Right lung (tissue), 5 donors: ENCODE data around the gene MYO10. TPM values are rescaled to one million over a fixed set of nuclear protein-coding genes. Genes with fewer than 3 reads are reported as not detected.
"Not testable (repeated sequence)": the region's sequence is repeated elsewhere in the genome, so short reads cannot be mapped to it uniquely, and the experiment has no call there.

Source experiments
- DNase-seq, 2 donors: peaks; one replicate each; pipeline ENCODE4 v3.0.0-alpha.2; 2013
- polyA plus RNA-seq, 5 donors: library from polyadenylated mRNA; unstranded; fragments of 120-200 nt; gene quantifications; one replicate each; pipeline versions ENCODE4 v1.2.1 to v1.2.3, GENCODE V29; 2013; ENCODE audit warnings: inconsistent platforms in 1 of 5, low replicate concordance in 1 of 5; ENCODE audit not compliant: insufficient read length in 5 of 5, insufficient read depth in 1 of 5

MYO10 gene
- polyA plus RNA-seq, 5 donors, result 50.1 to 67.9 (median 57.3) TPM

DNA sequence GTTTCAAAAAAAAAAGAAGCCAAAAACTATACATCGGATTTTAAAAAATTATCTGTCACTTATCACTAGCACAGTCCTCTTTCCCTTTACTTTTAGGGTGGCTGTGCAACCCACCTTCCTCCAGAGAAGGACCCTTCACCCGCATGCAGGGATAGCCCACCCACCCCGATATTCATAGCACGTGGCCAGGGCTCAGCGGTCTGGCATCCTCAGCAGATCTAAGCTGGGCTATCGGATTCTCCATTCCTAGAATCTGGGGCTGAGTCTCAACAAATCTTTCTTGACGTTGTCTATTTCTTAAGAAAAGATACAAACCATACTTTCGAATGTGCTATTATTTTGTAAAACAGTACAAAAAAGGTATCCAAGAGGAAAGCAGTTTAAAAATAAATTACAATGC, 70.9 kb downstream of the MYO10 start:
- no peak for DNase-seq

DNA sequence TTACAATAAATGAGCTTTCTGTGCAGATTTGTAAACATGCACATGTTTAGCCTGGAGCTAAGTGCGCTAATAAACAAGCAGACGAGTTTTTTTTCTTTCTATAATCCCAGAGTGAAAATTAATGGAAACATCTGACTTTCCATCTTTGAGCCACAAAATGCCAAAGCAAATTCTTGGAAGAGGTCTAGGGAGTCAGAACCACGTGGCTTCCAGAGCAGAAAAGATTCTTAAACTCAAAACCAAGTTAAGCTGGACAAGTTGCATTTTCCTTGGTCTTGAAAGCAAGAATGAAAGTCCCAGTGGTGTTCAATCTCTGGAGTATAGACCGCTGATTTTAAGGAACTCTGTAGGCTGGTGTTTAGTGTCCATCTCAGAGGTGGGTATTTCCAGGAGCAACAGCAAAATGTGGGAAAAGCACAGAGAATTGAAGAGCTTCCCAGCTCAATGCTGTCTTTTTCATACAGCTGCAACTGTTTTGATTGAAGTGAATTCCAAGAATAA, 71.4 kb downstream of the MYO10 start:
- DNase-seq, result no peak

DNA sequence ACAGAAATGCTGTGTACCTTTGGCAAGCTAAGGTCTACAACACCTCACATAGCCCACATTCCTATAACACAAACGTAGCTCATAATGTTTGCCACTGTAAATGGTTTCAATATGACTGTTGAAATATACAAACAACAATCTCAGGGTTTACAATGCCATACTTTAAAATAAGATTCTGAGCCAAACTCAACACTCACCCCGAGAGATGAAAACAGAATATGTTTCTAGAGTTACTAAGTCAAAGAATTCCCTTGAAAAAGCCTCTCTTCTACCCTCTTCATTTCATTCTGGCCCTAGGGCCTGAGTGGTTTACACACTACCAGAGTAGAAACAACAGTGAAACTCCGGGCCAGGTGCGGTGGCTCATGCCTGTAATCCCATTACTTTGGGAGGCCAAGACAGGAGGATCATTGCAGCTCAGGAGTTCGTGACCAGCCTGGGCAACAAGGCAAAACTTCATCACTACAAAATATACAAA, 72.6 kb downstream of the MYO10 start:
- peak in 1 of 2 donors; percentile 28 for DNase-seq

DNA sequence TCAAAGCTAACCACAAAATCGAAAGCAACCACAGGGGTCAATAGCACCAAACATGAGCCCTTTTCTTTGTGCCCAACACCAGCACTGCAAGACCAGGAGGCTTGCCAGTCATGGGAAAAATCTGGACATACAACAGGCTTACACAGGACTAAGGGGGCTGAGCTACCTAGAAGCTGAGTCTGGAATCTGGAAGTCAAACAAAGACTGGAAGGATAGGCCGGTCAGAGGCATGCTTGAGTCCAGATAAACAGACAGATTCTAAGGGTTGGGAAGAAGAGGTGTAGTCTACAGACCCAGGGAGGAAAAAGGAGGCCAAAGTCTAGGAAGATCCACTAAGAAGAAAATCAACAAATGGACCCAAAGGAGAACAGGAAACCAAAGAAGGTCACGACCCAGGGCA, 73.3 kb downstream of the MYO10 start:
- no peak for DNase-seq

DNA sequence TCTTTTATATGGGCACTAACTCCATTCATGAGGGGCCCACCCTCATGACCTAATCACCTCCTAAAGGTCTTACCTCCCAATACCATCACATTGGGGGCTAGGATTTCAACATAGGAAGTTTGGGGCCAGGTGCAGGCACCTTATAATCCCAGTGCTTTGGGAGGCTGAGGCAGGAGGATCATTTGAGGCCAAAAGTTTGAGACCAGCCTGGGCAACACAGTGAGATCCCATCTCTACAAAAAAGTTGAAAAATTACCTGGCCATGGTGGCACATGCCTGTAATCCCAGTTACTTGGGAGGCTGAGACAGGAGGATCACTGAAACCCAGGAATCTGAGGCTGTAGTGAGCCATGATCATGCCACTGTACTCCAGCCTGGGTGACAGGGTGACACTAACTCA, 76.7 kb downstream of the MYO10 start:
- no peak for DNase-seq

DNA sequence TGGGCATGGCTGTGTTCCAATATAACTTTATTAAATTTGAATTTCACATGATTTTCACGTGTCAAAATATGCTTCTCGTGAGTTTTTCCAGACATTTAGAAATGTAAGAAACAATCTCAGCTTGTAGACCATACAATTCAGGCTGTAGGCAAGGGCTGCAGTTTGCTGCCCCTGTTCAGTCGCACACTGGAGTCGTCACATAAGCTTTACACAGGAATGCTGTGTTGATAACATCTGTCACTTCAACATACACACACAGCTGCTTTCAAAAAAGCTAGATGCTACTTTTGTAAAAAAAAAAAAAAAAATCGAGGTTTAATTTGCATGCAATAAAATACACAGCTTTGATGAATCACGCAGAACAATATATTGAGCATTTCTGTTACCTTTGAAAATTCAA, 77.9 kb downstream of the MYO10 start:
- DNase-seq, result no peak

DNA sequence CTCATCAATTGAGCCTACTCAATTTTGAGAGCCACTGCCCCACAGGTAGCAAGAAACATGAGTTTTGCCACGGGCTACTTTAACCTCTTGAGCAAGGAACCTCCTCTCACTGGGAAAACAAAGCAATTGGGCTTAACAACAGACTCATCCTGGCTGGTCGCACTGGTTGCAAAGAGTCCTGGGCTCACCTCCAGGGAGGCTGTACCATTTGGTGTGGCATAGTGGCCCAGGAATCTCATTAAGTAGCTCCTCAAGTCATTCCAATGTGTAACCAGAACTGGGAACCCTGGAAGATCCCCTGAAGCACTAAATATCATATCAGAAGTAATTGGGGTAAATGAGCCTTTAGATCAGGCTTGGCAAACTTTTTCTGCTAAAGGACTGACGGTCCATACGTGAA, 78.5 kb downstream of the MYO10 start:
- no peak for DNase-seq

DNA sequence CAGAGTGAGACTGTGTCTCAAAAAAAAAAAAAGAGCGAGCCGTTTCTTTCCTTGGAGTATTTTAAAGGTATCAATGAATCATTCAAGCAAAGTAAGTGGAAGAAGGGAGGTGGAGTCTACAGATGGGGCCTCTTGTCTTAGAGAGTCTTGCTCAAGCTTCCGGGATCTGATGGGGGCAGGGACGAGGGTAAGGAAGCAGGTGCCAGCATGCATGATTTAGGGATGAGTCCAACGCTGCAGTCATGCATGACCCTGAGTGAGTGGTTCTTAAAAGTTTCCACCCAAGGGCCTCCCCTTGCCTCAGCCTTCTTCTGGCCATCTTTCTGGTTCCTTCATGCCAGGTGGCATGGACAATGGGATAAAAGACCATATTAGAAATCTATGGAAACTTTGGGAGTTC, 79.6 kb downstream of the MYO10 start:
- DNase-seq, result no peak

DNA sequence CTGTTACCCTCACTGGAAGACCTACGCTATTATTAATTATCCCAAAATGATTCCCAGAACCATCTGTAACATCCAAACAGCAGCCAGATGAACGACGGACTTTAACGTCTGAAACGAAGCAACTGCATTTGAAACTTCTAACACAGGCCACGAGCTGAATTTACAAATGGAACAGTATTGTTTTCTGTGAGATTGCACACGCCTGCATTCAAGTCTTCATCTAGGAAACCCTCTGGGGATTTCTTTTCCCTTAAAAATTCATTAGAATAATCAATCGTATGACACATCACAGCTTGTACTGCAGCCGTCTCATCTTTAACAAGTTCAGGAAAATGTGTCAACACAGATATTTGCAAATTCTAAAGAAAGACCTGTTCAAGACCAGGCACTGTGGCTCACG, 80.2 kb downstream of the MYO10 start:
- no peak for DNase-seq

DNA sequence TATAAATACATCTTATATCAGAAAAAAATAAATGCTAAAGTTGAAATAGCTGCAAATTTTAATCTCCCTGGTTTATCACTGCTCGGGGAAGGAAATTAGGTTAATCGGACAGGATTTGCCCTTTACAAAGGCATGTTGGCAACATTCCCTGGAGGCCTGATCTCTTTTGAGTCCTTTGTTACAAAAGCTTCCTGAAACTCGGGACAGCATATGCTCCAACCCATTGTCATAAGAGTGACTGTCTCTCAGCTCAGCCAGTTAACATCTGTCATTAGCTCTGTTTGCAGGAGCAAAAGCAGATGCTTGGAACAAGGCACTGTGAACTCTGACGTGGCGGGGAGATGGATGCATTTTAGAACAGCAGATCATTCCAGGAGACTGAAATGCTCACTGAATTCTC, 80.6 kb downstream of the MYO10 start:
- DNase-seq, result no peak

DNA sequence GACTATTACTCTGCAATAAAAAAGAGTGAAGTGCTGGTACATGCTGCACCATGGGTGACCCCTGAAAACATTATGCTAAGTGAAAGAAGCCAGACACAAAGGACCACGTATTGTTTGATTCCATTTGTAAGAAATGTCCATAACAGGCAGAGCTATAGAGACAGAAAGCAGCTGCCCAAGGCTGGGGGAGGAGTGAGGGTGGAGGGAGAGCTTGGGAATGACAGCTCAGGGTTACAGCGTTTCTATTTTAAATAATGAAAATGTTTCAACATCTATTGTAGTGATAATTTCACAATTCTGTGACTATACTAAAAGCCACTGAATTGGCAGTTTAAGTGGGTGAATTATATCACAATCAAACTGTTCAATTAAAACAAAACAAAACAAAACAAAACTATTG, 81.7 kb downstream of the MYO10 start:
- DNase-seq, result no peak

DNA sequence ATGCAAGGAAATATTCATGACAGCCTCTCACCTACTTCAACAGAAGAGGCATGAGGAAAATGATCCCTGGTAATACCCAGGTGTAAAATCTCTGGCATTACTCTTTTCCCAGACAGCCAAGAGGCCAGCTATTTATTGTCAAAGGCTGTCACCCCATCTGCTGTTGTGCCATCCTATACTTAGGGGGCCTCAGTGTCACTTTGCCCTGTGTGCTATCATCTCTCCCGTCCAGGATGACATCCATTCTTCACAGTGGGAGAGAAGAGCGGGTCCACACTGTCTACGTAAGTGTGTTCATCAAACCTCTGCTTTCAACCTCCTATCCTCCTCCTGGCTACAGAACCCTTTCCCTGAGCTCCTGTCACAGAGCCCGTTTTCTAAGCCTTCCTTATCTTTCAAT, 82.6 kb downstream of the MYO10 start:
- DNase-seq, result no peak

DNA sequence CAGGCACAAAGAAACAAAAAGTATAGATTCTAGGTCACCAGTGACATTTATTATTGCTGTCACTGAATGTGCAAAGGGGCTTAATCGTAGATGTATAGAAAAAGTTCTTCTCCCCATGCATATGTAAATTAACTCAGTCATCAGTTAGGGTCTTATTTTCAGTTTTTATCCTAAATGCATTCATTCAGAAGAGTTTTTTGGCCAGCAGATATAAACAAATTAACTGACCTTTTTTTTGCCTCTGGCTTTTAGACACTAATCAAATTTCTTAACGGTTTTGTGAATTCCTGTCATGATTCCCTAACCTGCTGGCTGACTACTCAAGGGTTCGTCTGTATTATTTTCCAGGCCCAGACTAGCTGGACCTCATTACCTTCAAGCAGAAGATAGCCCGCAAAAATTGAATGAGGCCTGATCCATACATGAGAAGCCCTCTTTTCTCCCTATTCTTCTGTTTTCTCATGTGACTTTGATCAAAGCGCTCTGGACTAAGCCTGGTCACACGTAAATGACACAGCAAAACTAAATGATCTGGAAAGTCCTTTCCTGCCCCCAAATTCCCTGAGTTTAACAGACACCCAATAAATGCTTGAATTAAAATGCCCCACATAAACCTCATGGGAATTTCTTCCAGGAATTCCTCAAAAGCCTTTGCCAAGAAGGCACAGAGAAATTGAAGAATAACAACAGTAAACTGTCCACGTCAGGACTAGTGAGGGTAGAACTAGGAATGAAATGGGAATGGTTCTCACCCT, 83.7 kb downstream of the MYO10 start:
- DNase-seq, result no peak

DNA sequence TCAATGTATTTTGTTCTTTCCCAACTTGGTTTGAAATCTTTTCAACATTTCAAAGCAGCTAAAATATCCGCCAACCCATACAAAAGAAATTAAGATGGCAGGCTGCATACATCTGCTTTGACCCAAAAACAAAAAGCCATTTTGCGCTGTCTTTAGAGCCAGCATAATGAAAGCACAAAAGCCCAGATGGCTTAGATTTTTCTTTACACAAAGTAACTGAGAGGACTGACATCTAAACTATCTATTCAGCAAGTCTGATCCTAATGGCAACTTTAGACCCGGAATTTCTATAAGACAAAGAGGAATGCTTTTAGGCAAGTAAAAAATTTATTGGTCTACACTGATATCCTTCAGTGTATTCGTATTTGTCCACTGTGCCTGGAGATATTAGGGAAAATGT, 86.3 kb downstream of the MYO10 start:
- DNase-seq, result no peak

DNA sequence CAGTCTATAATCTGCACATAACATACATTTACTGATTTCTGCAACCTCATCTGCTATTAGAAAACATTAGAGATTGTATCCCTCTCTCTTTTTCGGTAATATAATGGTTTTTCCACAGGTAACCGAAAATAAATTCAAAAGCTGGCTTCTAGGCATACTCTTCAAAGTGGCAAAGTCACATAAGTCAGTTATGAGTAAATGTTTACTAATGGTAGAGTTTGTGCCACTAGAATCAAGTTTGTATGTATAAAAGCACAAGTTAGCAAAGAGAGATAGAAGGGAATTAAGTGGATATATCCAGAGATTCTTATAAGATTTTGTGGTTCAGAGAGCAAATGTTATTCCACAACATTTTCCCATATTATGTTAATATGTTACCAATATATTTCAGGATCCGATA, 86.9 kb downstream of the MYO10 start:
- DNase-seq, result no peak

DNA sequence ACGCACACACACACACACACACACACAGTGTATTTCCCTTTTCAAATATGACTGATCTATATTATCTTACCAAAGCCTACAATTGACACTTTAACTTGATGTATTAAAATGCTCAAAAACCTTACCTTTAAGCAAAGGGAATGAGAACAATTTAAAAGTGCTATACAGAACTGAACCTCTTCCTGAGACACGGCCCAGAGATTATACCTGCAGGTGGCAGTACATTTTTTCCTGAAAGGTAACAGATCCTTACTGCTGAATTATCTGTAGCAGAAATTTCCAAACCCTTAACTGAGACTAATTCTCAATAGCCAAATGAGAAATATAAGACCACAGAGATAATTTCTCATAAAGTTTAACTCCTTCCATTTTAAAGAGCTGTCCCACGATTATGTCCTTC, 91.1 kb downstream of the MYO10 start:
- no peak for DNase-seq

DNA sequence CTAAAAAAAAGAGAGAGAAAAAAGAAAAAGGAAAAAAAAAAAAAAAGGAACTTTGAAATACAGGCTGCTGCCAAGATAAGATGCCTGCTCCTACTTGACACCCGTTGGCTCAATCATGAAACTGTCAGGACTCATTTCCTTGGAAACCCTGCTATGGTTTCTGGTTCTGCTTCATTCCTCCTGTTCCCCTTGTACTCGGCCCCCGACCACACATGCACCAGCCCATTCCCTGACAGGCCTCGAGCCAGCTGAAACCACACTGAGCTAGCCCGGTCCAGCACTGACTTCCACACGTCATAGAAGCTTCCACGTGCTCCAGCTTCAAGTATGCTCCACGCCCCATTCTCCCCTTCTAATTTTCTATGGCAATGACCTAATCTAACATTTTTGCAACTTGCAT, 93.2 kb downstream of the MYO10 start:
- DNase-seq, result peak; percentile 52 to 64

DNA sequence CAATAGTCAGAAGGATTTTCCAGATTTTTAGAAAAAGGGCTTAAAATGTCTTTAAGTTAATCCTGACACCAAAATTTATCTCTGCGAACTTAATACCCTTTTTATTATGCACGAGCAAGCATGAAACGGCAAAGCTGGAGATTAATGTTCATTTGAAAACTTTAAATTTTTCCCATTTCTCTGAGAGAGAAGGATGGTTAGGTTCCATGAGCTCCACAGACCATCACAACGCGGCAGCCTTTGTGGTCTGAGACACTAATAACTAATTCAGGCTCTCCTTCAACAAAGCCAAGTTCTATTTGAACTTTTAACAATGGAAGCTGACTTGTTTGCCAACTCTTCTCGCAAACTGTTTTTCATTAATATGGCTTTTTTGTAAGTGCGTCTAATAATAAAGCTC, 94.7 kb downstream of the MYO10 start:
- no peak for DNase-seq

DNA sequence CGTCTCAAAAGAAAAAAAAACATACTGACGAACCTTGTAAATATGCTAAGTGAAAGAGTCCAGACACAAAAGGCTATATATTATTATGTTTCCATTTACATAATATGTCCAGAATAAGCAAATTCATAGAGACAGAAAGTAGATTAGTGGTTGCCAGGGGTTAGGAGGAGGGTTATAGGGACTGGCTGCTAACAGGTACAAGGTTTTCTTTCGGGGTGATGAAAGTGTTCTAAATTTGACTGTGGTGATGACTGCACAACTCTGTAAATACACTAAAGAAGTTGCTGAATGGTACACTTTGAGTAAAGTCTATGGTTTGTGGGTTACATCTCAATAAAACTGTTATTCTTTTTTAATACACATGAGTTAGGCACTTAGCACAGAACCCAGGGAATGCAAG, 98.8 kb downstream of the MYO10 start:
- no peak for DNase-seq

DNA sequence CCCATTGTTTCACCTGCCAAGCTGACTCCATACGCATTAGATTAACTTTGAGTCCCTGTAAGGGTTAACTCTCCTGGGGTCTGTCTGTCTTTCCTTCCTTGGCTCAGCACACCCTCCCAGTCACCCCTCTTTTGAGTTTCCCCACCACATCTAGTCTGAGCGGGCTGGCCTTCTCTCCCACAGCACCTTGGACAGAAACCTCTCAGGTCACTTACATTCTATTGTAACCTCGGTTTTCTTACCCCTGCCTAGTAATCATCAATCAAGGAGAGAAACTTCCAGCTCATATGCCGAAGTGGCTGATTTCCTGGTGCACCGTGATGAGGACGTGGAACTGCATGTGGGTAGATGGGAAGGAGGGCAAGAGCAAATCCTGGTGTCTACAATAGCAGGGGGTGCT, 102.1 kb downstream of the MYO10 start:
- no peak for DNase-seq

DNA sequence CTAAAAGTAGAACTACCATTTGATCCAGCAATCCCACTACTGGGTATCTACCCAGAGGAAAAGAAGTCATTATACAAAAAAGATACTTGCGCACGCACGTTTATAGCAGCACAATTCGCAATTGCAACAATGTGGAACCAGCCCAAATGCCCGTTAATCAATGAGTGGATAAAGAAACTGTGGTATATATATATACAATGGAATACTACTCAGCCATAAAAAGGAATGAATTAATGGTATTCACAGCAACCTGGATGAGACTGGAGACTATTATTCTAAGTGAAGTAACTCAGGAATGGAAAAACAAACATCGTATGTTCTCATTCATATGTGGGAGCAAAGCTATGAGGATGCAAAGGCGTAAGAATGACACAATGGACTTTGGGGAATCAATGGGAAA, 104.8 kb downstream of the MYO10 start:
- DNase-seq, result not testable (repeated sequence)

DNA sequence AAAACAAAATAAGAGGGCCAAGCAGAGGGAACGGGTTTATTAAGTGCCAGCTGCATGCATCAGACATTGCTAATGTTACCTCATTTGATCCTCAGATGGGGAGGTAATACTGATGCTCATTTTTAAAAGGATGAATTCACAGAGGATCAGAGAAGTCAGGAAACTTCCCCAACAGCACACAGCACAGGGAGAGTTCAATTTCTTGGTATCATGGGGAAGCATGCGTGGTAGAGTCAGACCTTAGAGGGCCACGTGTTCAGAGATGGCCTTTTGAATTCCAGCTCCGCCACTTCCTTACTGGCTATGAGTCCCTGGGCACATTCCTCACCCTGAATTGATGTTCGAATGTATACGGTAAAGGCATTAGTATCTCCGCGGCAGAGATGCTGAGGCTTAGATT, 108.3 kb downstream of the MYO10 start:
- DNase-seq, result no peak

DNA sequence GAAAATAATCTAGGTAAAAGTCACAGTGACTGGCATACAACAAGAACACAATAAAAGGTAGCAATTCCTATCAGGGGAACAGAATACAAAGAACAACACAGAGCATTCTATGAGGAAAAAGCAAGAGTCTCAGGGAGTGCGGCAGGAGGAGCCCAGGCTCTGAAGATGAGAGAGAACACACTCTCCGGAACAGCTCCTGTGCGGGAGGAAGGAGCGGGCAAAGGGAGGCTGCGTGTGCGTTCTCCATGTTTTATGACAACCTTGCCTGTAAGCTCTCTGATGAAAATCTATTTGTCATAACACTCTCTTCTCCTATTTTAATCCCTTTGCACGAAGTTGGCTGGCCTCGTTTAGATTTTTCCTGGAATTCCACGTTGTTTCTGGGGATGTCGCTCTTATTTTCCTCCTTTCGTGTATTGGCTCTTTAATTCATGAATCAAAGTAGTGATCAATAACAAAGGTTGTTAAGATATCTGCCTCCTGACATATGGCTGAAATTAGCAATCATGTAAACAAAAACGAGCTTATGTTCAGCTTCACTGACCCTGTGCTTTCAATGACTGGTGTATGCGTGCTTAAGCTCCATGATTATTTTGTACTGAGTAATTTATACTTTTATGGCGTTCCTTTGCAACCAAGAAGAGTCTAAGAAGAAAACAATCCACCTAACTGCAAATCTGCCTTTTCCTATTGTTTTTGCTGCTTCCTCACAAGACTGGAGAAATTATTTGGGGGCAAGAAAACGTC, 109.5 kb downstream of the MYO10 start:
- DNase-seq, result no peak
